Hematopoietic multipotent progenitor cell treated with erythropoietin and hydrocortisone succinate and interleukin-3 and kit ligand, for 6 days (in vitro differentiated cells): ENCODE results near the gene TAF11L11.
"Not testable (repeated sequence)": the region's sequence is repeated elsewhere in the genome, so short reads cannot be mapped to it uniquely, and the experiment has no call there.

Source experiments
- DNase-seq: peaks from one replicate; pipeline ENCODE4 v3.0.0-alpha.2; 2015

TAF11L11 gene

DNA sequence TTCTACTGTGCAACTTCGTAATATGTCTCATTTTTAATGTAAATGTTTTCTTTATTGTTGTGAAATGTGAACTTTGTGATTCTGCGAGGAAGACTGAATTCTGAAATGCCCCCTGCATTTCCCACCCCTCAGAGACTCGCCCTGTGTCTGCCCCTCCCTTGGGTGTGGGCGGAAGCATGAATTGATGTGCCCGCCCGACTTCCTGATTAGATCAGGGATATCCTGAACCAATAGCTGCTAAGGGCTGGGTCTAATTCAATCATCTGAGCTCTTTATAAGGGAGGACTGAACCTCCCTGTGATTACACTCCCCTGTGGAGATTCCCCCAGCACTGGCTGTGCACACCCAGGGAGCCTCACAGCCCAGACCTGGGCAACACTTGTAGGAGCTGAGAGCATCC is at the start of gene TAF11L11:
Gene TAF11L11 (plus strand): TSS at position 304 of the 400 bp plus-strand sequence.
- not testable (repeated sequence) for DNase-seq

- DNase-seq: not testable (repeated sequence)
These were observed 18.3 kb upstream of the TAF11L11 start, which contains the start of gene TAF11L7 for GRCh38 chr5:17585658-17586057. Gene TAF11L7 (minus strand): TSS chr5:17585758.

DNA sequence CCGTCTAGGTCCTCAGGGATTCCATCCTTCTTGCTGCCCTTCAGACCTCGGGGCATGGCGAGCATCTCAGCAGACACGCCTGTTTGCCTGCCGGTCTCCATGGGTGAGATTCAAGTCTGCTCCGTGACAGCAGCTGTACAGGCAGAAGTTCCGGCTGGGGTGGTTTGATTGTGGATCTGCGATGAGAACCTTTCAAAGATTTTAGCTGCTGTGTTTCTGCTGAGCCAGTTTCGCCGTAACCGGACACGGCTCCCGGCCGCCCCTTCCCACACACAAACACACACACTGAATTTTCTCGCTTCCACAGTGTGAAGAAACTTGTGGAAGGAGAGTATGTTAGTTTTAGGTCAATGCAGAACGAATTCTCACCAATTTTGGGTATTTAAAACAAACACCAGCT is 13.1 kb upstream of the TAF11L11 start, which contains the start of gene TAF11L8:
Gene TAF11L8 (minus strand): TSS at position 101 of the 400 bp plus-strand sequence.
- DNase-seq: not testable (repeated sequence)

GRCh38 chr5:17594255-17594654 is 9.7 kb upstream of the TAF11L11 start, which contains the start of gene TAF11L9:
Gene TAF11L9 (minus strand): TSS chr5:17594394.
- DNase-seq: not testable (repeated sequence)

GRCh38 chr5:17597728-17598127 is 6.3 kb upstream of the TAF11L11 start, which contains the start of gene TAF11L10:
Gene TAF11L10 (minus strand): TSS chr5:17597828.
- not testable (repeated sequence) for DNase-seq

DNA sequence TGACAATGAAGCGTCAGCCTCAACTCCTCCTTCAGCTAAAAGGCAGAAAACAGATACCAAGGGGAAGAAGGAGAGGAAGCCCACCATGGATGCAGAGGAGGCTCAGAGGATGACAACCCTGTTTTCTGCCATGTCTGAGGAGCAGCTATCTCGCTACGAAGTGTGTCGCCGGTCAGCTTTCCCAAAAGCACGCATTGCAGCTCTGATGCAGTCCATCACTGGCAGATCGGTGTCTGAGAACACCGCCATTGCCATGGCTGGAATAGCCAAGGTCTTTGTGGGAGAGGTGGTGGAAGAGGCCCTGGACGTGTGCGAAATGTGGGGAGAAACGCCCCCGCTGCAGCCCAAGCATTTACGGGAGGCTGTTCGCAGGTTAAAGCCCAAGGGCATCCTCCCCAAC is 968 bp downstream of the TAF11L11 start:
- no peak for DNase-seq

DNA sequence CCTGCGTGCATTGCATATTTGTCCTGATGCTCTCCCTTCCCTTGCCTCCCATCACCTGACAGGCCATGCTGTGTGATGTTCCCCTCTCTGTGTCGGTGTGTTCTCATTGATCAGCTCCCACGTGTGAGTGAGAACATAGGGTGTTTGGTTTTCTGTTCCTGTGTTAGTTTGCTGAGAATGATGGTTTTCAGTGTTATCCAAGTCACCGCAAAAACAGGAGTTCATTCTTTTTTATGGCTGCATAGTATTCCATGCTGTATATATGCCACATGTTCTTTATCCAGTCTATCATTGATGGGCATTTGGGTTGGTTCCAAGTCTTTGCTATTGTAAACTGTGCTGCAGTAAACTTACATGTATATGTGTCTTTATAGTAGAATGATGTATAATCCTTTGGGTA is 3.5 kb downstream of the TAF11L11 start:
- DNase-seq: not testable (repeated sequence)

GRCh38 chr5:17610092-17610491 is 6.1 kb downstream of the TAF11L11 start, which contains the start of gene TAF11L12:
Gene TAF11L12 (plus strand): TSS chr5:17610392.
- DNase-seq: not testable (repeated sequence)

GRCh38 chr5:17614872-17615605 is 11.1 kb downstream of the TAF11L11 start:
- no peak for DNase-seq

DNA sequence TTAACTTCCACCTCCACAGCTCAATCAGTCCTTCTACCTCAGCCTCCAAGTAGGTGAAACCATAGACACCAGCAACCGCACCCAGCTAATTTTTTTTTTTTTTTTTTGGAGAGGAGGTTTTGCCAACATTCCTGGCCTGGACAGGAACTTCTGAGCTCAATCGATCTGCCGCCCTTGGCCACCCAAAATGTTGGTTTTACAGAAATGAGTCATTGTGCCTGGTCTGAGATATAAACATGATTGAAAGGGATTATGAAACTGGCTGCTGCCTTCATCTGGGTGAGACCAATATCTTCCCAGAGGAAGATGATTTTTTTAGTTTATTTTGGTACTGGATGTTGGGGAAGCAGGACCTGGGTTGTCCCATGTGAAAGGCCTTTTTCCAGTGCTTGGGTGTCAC is 15.4 kb downstream of the TAF11L11 start:
- DNase-seq: no peak

DNA sequence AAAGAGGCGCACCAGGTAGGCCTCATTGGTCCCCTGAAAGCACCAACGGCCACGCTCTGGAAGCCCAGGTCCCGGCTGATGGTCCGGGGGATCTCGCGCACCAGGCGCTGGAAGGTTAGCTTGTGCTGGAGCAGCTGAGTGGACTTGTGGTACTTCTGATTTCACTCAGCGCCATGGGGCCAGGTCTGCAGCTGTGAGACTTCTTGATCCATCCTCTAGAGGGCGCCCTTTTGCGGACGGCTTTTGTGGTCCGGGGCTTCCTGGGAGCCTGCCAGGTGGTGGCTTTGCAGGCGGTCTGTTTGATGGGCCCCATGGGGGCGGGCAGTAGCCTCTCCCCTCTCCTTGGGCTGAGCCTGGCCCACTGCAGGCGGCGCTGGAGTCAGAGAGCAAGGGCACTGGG is 16.6 kb downstream of the TAF11L11 start:
- no peak for DNase-seq

DNA sequence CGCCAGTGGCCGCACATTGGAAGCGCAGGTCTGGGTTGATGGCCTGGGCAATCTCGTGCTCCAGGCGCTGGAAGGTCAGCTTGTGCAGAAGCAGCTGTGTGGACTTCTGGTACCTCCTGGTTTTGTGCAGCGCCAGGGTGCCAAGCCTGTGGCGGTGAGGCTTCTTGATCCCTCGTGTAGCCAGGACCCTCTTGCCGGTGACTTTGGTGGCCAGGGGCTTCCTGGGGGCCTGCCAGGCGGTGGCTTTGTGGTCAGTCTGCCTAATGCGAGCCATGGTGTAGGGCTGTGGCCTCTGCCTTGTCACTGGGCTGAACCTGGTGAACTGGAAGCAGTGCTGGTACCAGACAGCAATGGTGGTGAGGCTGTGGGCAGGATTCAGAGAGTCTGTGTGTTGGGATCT is 21.7 kb downstream of the TAF11L11 start:
- no peak for DNase-seq

DNA sequence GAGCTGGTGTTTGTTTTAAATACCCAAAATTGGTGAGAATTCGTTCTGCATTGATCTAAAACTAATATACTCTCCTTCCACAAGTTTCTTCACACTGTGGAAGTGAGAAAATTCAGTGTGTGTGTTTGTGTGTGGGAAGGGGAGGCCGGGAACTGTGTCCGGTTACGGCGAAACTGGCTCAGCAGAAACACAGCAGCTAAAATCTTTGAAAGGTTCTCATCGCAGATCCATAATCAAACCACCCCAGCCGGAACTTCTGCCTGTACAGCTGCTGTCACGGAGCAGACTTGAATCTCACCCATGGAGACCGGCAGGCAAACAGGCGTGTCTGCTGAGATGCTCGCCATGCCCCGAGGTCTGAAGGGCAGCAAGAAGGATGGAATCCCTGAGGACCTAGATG is 27.8 kb downstream of the TAF11L11 start, which contains the start of gene TAF11L13:
Gene TAF11L13 (plus strand): TSS at position 301 of the 400 bp plus-strand sequence.
- DNase-seq: not testable (repeated sequence)

DNA sequence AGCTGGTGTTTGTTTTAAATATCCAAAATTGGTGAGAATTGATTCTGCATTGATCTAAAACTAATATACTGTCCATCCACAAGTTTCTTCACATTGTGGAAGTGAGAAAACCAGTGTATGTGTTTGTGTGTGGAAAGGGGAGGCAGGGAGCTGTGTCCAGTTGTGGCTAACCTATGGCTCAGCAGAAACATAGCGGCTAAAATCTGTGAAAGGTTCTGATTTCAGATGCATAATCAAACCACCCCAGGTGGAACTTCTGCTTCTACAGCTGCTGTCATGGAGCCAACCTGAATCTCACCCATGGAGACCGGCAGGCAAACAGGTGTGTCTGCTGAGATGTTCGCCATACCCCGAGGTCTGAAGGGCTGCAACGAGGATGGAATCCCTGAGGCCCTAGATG is 30.2 kb downstream of the TAF11L11 start, which contains the start of gene TAF11L14:
Gene TAF11L14 (plus strand): TSS at position 301 of the 400 bp plus-strand sequence.
- no peak for DNase-seq

- DNase-seq: not testable (repeated sequence)
These were observed 45.2 kb downstream of the TAF11L11 start for GRCh38 chr5:17649232-17649631.

DNA sequence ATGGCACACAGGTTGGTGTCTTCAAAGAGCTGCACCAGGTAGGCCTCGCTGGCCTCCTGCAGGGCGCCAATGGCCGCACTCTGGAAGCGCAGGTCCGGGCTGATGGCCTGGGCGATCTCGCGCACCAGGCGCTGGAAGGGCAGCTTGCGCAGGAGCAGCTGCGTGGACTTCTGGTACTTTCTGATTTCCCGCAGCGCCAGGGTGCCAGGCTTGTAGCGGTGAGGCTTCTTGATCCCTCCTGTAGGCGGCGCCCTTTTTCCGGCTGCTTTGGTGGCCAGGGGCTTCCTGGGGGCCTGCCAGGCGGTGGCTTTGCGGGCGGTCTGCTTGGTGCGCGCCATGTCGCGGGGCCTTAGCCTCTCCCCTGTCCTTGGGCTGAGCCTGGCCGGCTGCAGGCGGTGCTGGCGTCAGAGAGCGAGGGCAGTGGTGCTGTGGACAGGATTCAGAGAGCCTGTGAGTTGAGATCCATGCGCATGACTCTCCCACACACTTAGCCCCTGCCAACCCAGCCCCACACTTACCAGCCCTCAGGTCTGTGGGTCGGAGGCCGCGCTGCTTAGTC is 51.3 kb downstream of the TAF11L11 start:
- not testable (repeated sequence) for DNase-seq
